K562 (cell line): ENCODE results near the gene MSN. TPM values are rescaled to one million over a fixed set of nuclear protein-coding genes. Genes with fewer than 3 reads are reported as not detected.

Experiments
- ATAC-seq: fragments of 200-7000 bp; cut with Tn5 transposase; 3 replicates; pipeline ENCODE4 v1.9.1; 2020; ENCODE audit warnings: moderate library complexity
- Bru-seq: library from RNA; stranded (reverse); fragments of 400-500 nt; gene quantifications from one replicate; lab custom pipeline; 2021; lab: Mats Ljungman, UMichigan
- BruChase-seq, 2 experiments: library from RNA; stranded (reverse); fragments of 400-500 nt; gene quantifications; one replicate each; lab custom pipeline; 2021; lab: Mats Ljungman, UMichigan
- BruUV-seq: library from RNA; stranded (reverse); fragments of 400-500 nt; replicated peaks from 2 replicates; lab custom pipeline; 2021; lab: Mats Ljungman, UMichigan
- CTCF ChIA-PET: fragments of 300-600 bp; formaldehyde crosslinking; extraction: SDS; loops from one replicate; lab custom pipeline; 2021; ENCODE audit warnings: low intra/inter-chr PET ratio; lab: Yijun Ruan, JAX
- POLR2A ChIA-PET: fragments of 300-600, 350-650 bp; sonication (Branson Sonifier 250); formaldehyde crosslinking; extraction: SDS; loops from one replicate; lab custom pipeline; 2021; ENCODE audit warnings: antibody characterized with exemption, inconsistent platforms; lab: Yijun Ruan, JAX
- DNase-seq, 4 experiments: peaks; one replicate each; pipeline versions ENCODE4 v3.0.0 to v3.0.0-alpha.2; 2011 to 2018; ENCODE audit warnings: low spot score in 3 of 4, mixed read lengths in 3 of 4; ENCODE audit errors: extremely low read depth in 1 of 4
- FAIRE-seq: peaks from 2 replicates; lab custom pipeline; 2011; peaks lifted over from hg19 to GRCh38; lab: Jason Lieb, UNC
- H2AFZ ChIP-seq: 2 replicates; pipeline ENCODE4 v1.6.0; 2011; ENCODE audit warnings: low read depth, low read length, control low read depth, inconsistent platforms
- H3K27ac ChIP-seq: fragments of 200-600 bp; 3 replicates; pipeline ENCODE4 v1.8.0; 2011; ENCODE audit warnings: low read depth, mild to moderate bottlenecking, control low read depth, inconsistent platforms, low read length, moderate library complexity, mixed read lengths; ENCODE audit errors: extremely low read depth
- H3K27me3 ChIP-seq, 2 experiments: fragments of 300-600 bp in 1 of 2; 2 replicates in 1 of 2; 3 replicates in 1 of 2; pipeline versions ENCODE4 v1.6.0 to v1.8.0; 2011; ENCODE audit warnings: inconsistent platforms in 2 of 2, low read length in 2 of 2, mild to moderate bottlenecking in 1 of 2, mixed read lengths in 1 of 2, moderate library complexity in 1 of 2; ENCODE audit not compliant: control insufficient read depth in 2 of 2, insufficient read depth in 2 of 2
- H3K36me3 ChIP-seq: fragments of 300-600 bp; 3 replicates; pipeline ENCODE4 v1.8.0; 2011; ENCODE audit warnings: mild to moderate bottlenecking, low read length, inconsistent platforms; ENCODE audit not compliant: control insufficient read depth, insufficient read depth
- H3K4me1 ChIP-seq, 2 experiments: fragments of 200-600 bp in 1 of 2; replicated peaks in 1 of 2; 2 replicates in 1 of 2; 3 replicates in 1 of 2; pipeline versions ENCODE4 v1.5.1 to v1.8.0; 2011; ENCODE audit warnings: inconsistent platforms in 2 of 2, low read length in 2 of 2, mild to moderate bottlenecking in 1 of 2, mixed read lengths in 1 of 2, moderate library complexity in 1 of 2; ENCODE audit not compliant: control insufficient read depth in 2 of 2, insufficient read depth in 2 of 2
- H3K4me2 ChIP-seq: 2 replicates; pipeline ENCODE4 v1.6.1; 2011; ENCODE audit warnings: low read length, control low read depth, inconsistent platforms, mixed read lengths; ENCODE audit not compliant: insufficient read depth
- H3K4me3 ChIP-seq: fragments of 200-600 bp; sonication (generic), shearing (Covaris generic); 2 replicates; pipeline ENCODE4 v1.5.1; 2016; ENCODE audit warnings: control low read depth, inconsistent platforms
- H3K79me2 ChIP-seq: fragments of 200-600 bp; 3 replicates; pipeline ENCODE4 v1.8.0; 2011; ENCODE audit warnings: low read length, inconsistent platforms; ENCODE audit not compliant: control insufficient read depth, insufficient read depth
- H3K9ac ChIP-seq, 2 experiments: 2 replicates each; pipeline versions ENCODE4 v1.6.0 to v1.6.1; 2011; ENCODE audit warnings: low read depth in 2 of 2, low read length in 2 of 2, control low read depth in 1 of 2, inconsistent platforms in 1 of 2, mild to moderate bottlenecking in 1 of 2, mixed read lengths in 1 of 2; ENCODE audit not compliant: insufficient read depth in 1 of 2
- H3K9me1 ChIP-seq: one replicate; pipeline ENCODE4 v1.6.0; 2011; ENCODE audit warnings: inconsistent platforms, mild to moderate bottlenecking, low read length, moderate library complexity; ENCODE audit not compliant: control insufficient read depth, insufficient read depth
- H3K9me3 ChIP-seq: replicated peaks from 2 replicates; pipeline ENCODE4 v1.5.1; 2011; ENCODE audit warnings: low read depth, low read length, inconsistent platforms; ENCODE audit not compliant: control insufficient read depth, insufficient read depth
- H4K20me1 ChIP-seq: replicated peaks from 2 replicates; pipeline ENCODE4 v1.6.1; 2011; ENCODE audit warnings: low read length, inconsistent platforms, mixed read lengths; ENCODE audit not compliant: control insufficient read depth, insufficient read depth
- PPARD ChIP-seq: fragments of 250-450 bp; sonication (Bioruptor Pico); IDR thresholded peaks from 2 replicates; pipeline ENCODE4 v1.8.0; 2022; ENCODE audit warnings: inconsistent platforms, mild to moderate bottlenecking, moderate library complexity
- ZNF134 ChIP-seq: fragments of 250-450 bp; sonication (Bioruptor Pico); conservative IDR thresholded peaks from 2 replicates; pipeline ENCODE4 v1.4.0; 2020
- WGBS: fragments of 100-300 bp; shearing (Covaris generic); methylation state at CpG from one replicate; pipeline ENCODE4 v1.1.6; 2016; ENCODE audit warnings: low coverage, mixed read lengths; ENCODE audit not compliant: insufficient coverage; ENCODE audit errors: missing lambda C conversion rate; 5-methylcytosine and 5-hydroxymethylcytosine counted together
- in situ Hi-C: fragments of 300-500 bp; cut with MboI; formaldehyde crosslinking; loops from 4 replicates; pipeline ENCODE4 v1.15.0; 2018; ENCODE audit warnings: inconsistent platforms, mixed read lengths
- intact Hi-C: fragments of 100-400 bp; cut with micrococcal nuclease; formaldehyde crosslinking; loops from 2 replicates; pipeline ENCODE4 v1.14.2; 2022
- long read RNA-seq, 3 experiments: library from polyadenylated mRNA in 2 of 3; library from RNA in 1 of 3; unstranded in 2 of 3; stranded (forward) in 1 of 3; transcript quantifications; one replicate each; pipeline ENCODE4 v2.0.0, GENCODE V29; 2019 to 2022
- polyA minus RNA-seq, 3 experiments: library from RNA; depleted of rRNA, polyadenylated mRNA; stranded (reverse); fragments of >200 nt; gene quantifications; 2 replicates each; pipeline ENCODE4 v1.2.3, GENCODE V29; 2011
- polyA plus RNA-seq, 8 experiments: library from polyadenylated mRNA; depleted of rRNA in 4 of 8; stranded (reverse) in 5 of 8; unstranded in 3 of 8; fragments of >200 nt; fragmentation: Nextera tagmentation in 2 of 8; fragmentation: Illumina TruSeq in 1 of 8; extraction: Ambion mirVana in 2 of 8; extraction: Trizol in 1 of 8; gene quantifications; 2 replicates each; pipeline versions ENCODE4 v1.2.1 to v1.2.3, GENCODE V29; 2011 to 2014; ENCODE audit warnings: inconsistent platforms in 1 of 8, missing spikeins in 1 of 8
- total RNA-seq, 7 experiments: library from RNA; depleted of rRNA in 6 of 7; stranded (reverse); fragments of >200 nt in 6 of 7; fragmentation: Illumina TruSeq in 2 of 7; extraction: Trizol in 2 of 7; gene quantifications; 2 replicates each; pipeline versions ENCODE4 v1.2.1 to v1.2.3, GENCODE V29; 2011 to 2021; ENCODE audit warnings: low replicate concordance in 1 of 7
- TF ChIP-seq, protein P1 (sequence below): sonication (generic); formaldehyde crosslinking; IDR thresholded peaks from 2 replicates; pipeline ENCODE4 v1.8.1; 2023; ENCODE audit warnings: mild to moderate bottlenecking, missing genetic modification reagents, moderate library complexity
- TF ChIP-seq, protein P2 (sequence below), 2 experiments: fragments of 450-650 bp; formaldehyde crosslinking in 1 of 2; IDR thresholded peaks; 2 replicates each; pipeline versions ENCODE4 v1.4.0 to v1.6.1; 2014 to 2020; ENCODE audit warnings: mild to moderate bottlenecking in 2 of 2, borderline replicate concordance in 1 of 2, low read depth in 1 of 2

The MSN gene
- total RNA-seq (2011; cell fraction: chromatin; rRNA removed; ENCODE audit: low replicate concordance), result 60.7 and 70.4 TPM in 2 replicates
- total RNA-seq (2011; cell fraction: nucleolus; rRNA removed), result 61.2 and 71.2 TPM in 2 replicates
- total RNA-seq (2011; cell fraction: nucleoplasm; rRNA removed), result 79.1 and 109 TPM in 2 replicates
- total RNA-seq (2014; rRNA removed), result 224 and 261 TPM in 2 replicates
- 218 and 234 TPM in 2 replicates for total RNA-seq (2014; rRNA removed; fragmentation: Illumina TruSeq; extraction: Trizol)
- 237 and 240 TPM in 2 replicates for total RNA-seq (2015; rRNA removed; fragmentation: Illumina TruSeq; extraction: Trizol)
- 294 and 346 TPM in 2 replicates for total RNA-seq (2021)
- polyA plus RNA-seq (2011; rRNA removed), result 320 and 393 TPM in 2 replicates
- polyA plus RNA-seq (2011; cell fraction: cytosol; rRNA removed), result 320 and 357 TPM in 2 replicates
- polyA plus RNA-seq (2011; cell fraction: nucleus; rRNA removed), result 205 and 240 TPM in 2 replicates
- 355 and 371 TPM in 2 replicates for polyA plus RNA-seq (2012)
- polyA plus RNA-seq (2014; fragmentation: Illumina TruSeq; extraction: Trizol), result 450 and 486 TPM in 2 replicates
- polyA plus RNA-seq (2014; fragmentation: Nextera tagmentation; extraction: Ambion mirVana), result 100 to 1,000 TPM; 128 to 283 TPM
- polyA plus RNA-seq (2014; rRNA removed), result 193 and 236 TPM in 2 replicates
- 381 and 481 TPM in 2 replicates for polyA minus RNA-seq (2011; rRNA and poly(A)+ RNA removed)
- 197 and 272 TPM in 2 replicates for polyA minus RNA-seq (2011; cell fraction: cytosol; rRNA and poly(A)+ RNA removed)
- 53.3 and 91.7 TPM in 2 replicates for polyA minus RNA-seq (2011; cell fraction: nucleus; rRNA and poly(A)+ RNA removed)
- Bru-seq, nascent RNA, result percentile 94 among the genes with signal in this experiment
- BruChase-seq, experiment 1, labeled RNA remaining after a 2-hour chase, result percentile 88 among the genes with signal in this experiment
- percentile 87 among the genes with signal in this experiment for BruChase-seq, experiment 2, labeled RNA remaining after a 6-hour chase
- long read RNA-seq, experiment 1, transcript MSN-201 (13 exons, 3,944 nt), result major isoform, 47 of 407 reads
- long read RNA-seq, experiment 1, partial matches to known transcripts, result 349 of 407 reads
- long read RNA-seq, experiment 1, other reads (novel, unspliced or antisense), result 11 of 407 reads
- long read RNA-seq, experiment 2, transcript MSN-201 (13 exons, 3,944 nt), result major isoform, 22 of 355 reads
- long read RNA-seq, experiment 2, partial matches to known transcripts, result 323 of 355 reads
- long read RNA-seq, experiment 2, other reads (novel, unspliced or antisense), result 10 of 355 reads
- long read RNA-seq, experiment 3, transcript MSN-201 (13 exons, 3,944 nt), result major isoform, 51 of 88 reads
- long read RNA-seq, experiment 3, partial matches to known transcripts, result 29 of 88 reads
- long read RNA-seq, experiment 3, other reads (novel, unspliced or antisense), result 8 of 88 reads

DNA sequence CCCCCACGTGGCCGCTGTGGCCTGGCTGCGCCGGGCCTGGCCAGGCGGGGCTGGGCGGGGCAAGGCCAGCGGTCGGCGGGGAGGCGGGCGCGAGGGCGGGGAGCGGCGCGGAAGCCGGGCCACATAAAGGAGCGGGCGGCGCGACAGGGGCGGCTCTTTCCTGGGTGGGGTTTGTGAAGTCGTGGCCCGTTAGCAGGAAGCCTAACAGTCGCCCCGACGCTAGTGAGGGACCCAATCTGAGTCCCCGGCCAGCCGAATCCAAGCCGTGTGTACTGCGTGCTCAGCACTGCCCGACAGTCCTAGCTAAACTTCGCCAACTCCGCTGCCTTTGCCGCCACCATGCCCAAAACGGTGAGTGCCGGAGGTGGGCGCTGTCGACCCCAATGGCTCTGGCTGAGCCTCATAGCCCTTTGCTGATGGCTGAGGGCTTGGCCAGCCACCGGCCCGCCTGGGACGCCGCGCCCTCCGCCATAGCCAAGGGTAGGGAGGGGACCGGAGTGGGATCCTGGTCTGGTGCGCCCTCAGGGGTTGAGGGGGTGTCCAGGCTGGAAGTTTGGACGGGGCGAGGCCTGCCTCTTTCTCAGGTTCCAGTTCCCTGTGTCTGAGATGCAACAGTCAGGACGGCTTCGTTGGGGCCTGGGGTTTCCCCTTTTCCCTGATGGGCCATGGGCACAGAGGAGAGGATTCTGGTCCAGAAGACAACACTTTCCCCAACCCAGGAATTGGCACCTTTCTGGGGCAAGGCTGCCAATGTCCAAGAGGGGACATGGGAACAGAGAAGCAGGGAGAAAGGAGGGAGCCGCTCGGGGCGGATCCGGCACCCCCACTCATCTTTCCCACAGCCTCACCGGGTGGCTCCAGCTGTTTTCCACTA is at the start of gene MSN:
Gene MSN, plus strand, starts transcription at position 152 of the 874 bp plus-strand sequence. Its CDS starts 188 bp downstream, at position 340.
- Histone ChIP-seq H3K4me3 (peak within 1 kb of the TSS; percentile 90), H4K20me1 (peaks cover 18% of the 10 kb centered on the region; the same call in 1 of the 2 replicates), H3K4me2 (peak within 1 kb of the TSS; percentile 100), H3K9me3 (no peaks in the 10 kb centered on the region), H3K9ac (peak within 1 kb of the TSS; percentile 95 to 99), H2AFZ (peak within 1 kb of the TSS; percentile 79), H3K79me2 (peaks cover 52% of the 10 kb centered on the region), H3K36me3 (peaks cover 34% of the 10 kb centered on the region), H3K27ac (peak within 1 kb of the TSS; percentile 100), H3K9me1 (no peaks in the 10 kb centered on the region), H3K4me1 (peaks cover 10 to 26% of the 10 kb centered on the region in 2 experiments; a peak in 4 of 5 replicates), H3K27me3 (no peaks in the 10 kb centered on the region)
- ATAC-seq (peak; percentile 92), FAIRE-seq (peak; percentile 57), DNase-seq (peak; percentile 78 to 84 (median 84))
- POLR2A ChIA-PET, result interaction anchor here (0.9 to 2.4 kb wide), 12 partner anchors 8 to 350 kb away, joined by 3 to 12 read pairs (median 4); no protein-coding TSS in a partner anchor
- intact Hi-C loops, result no loop called here
- WGBS, result 0% methylated on average over 14 of the region's 56 CpGs
- TSS peak; percentile 51 for BruUV-seq
- in situ Hi-C loops, result no loop called here
- CTCF ChIA-PET, result no interaction called here
- TF ChIP-seq ZNF134 (CRISPR knock-in tag) (no peak), PPARD (CRISPR knock-in tag) (no peak)
- TF ChIP-seq, protein P1, sequence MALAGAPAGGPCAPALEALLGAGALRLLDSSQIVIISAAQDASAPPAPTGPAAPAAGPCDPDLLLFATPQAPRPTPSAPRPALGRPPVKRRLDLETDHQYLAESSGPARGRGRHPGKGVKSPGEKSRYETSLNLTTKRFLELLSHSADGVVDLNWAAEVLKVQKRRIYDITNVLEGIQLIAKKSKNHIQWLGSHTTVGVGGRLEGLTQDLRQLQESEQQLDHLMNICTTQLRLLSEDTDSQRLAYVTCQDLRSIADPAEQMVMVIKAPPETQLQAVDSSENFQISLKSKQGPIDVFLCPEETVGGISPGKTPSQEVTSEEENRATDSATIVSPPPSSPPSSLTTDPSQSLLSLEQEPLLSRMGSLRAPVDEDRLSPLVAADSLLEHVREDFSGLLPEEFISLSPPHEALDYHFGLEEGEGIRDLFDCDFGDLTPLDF (CRISPR knock-in tag), result peak; percentile 36; the same call in 1 of the 2 replicates
- TF ChIP-seq, protein P2, sequence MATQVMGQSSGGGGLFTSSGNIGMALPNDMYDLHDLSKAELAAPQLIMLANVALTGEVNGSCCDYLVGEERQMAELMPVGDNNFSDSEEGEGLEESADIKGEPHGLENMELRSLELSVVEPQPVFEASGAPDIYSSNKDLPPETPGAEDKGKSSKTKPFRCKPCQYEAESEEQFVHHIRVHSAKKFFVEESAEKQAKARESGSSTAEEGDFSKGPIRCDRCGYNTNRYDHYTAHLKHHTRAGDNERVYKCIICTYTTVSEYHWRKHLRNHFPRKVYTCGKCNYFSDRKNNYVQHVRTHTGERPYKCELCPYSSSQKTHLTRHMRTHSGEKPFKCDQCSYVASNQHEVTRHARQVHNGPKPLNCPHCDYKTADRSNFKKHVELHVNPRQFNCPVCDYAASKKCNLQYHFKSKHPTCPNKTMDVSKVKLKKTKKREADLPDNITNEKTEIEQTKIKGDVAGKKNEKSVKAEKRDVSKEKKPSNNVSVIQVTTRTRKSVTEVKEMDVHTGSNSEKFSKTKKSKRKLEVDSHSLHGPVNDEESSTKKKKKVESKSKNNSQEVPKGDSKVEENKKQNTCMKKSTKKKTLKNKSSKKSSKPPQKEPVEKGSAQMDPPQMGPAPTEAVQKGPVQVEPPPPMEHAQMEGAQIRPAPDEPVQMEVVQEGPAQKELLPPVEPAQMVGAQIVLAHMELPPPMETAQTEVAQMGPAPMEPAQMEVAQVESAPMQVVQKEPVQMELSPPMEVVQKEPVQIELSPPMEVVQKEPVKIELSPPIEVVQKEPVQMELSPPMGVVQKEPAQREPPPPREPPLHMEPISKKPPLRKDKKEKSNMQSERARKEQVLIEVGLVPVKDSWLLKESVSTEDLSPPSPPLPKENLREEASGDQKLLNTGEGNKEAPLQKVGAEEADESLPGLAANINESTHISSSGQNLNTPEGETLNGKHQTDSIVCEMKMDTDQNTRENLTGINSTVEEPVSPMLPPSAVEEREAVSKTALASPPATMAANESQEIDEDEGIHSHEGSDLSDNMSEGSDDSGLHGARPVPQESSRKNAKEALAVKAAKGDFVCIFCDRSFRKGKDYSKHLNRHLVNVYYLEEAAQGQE (IDR thresholded peaks at IDR 0.05; ENCODE audit: borderline replicate concordance), result 0 out of 2 replicates have a peak, but pooled peaks have one; percentile 10
- TF ChIP-seq, protein P2 (CRISPR knock-in tag; IDR thresholded peaks at IDR 0.05; ENCODE audit: low read depth), result no peak
